Measurements from ENCODE around the gene PRKAB2. TPM values are rescaled to one million over a fixed set of nuclear protein-coding genes. Genes with fewer than 3 reads are reported as not detected.

The PRKAB2 gene
- total and polyA plus RNA-seq, 9 of the 15 experiments (the other 6 are each of a cell fraction or from before 2014, with no cell fraction given), result 2.3 to 20.8 (median 7.9) TPM

- no peak for TF ChIP-seq ZNF407 (IDR thresholded peaks at IDR 0.05; ENCODE audit: low read depth)
- peak; percentile 15; the same call in 1 of the 2 replicates for TF ChIP-seq TRIM28 (IDR thresholded peaks at IDR 0.05)
- TF ChIP-seq EP300 (IDR thresholded peaks at IDR 0.05; ENCODE audit: low read length), result no peak; the same call in 1 of the 2 replicates
- TF ChIP-seq PHTF2 (CRISPR knock-in tag; IDR thresholded peaks at IDR 0.05), result no peak
- TF ChIP-seq E2F6 (IDR thresholded peaks at IDR 0.05; ENCODE audit: borderline replicate concordance in 1 of 2, extremely low read depth in 1 of 2, insufficient read depth in 1 of 2, insufficient read length in 1 of 2, low read depth in 1 of 2, low read length in 1 of 2, poor library complexity in 1 of 2, severe bottlenecking in 1 of 2), result peak in 1 of 2 experiments; percentile 56
- no peak for TF ChIP-seq SMARCA5 (IDR thresholded peaks at IDR 0.05)
- TF ChIP-seq KDM1A (IDR thresholded peaks at IDR 0.05), result peak in 1 of 2 experiments; percentile 48; a peak in 1 of 4 replicates
- TF ChIP-seq TAL1 (IDR thresholded peaks at IDR 0.05), result no peak
- TF ChIP-seq ZBTB9 (CRISPR knock-in tag; IDR thresholded peaks at IDR 0.05), result no peak
- TF ChIP-seq ZNF311 (CRISPR knock-in tag; IDR thresholded peaks at IDR 0.05), result 0 out of 2 replicates have a peak, but pooled peaks have one; percentile 12
- no peak for TF ChIP-seq ZBED1 (IDR thresholded peaks at IDR 0.05)
- peak; percentile 77 for TF ChIP-seq ZNF24 (IDR thresholded peaks at IDR 0.05)
- no peak for TF ChIP-seq CEBPB (tag; IDR thresholded peaks at IDR 0.05)
- TF ChIP-seq ZNF655 (CRISPR knock-in tag; IDR thresholded peaks at IDR 0.05), result no peak
- no peak for TF ChIP-seq KHSRP (IDR thresholded peaks at IDR 0.05)
- no peak for TF ChIP-seq ZBTB1 (CRISPR knock-in tag; IDR thresholded peaks at IDR 0.05; ENCODE audit: borderline replicate concordance, low read depth)
- TF ChIP-seq NFIX (CRISPR knock-in tag; IDR thresholded peaks at IDR 0.05; ENCODE audit: low read depth), result no peak
Measured at GRCh38 chr1:147172168-147173016, at the start of gene PRKAB2 (continued).
